Measurements from ENCODE around the gene ACTRT2.

DNA sequence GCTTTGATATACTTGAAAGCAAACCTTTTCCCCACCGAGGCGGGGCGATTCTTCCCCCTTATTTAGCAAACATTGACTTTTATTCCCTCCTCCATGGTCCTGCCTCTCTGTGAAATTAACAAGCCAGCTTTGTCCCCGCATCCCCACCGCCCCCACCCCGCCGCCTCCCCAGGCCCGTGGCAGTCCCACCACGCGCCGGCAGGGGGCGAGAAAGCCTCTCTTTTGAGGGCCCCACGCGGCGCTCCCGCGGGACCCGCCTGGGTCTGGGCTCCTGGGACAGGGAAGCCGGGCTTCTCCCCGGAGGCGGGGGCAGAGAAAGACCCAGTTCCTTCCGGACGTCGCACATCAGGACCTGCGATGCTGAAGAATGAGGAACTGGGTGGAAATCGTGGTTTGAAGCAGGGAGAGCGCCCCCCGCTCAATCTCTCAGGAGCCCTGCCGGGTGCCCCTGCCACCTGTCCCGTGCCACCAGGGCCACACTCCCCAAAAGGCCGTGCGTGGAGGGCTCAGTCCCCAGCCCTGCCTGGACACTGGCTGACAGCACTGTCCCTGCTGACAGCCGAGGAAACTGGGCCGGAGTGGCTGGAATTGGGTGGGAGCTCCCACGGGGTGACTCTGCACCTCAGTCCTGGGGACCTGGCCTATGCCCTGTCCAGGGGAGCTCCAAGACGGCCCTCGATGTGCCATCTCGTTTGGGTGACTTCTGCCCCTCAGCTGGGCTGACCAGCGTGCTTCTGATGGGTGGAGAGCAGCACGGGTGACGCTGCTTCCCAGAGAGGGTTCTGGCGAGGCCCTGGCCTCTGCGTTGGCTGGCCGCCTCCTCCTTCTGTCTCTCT lies 8.6 kb upstream of the ACTRT2 start:
- TF ChIP-seq, protein P1, sequence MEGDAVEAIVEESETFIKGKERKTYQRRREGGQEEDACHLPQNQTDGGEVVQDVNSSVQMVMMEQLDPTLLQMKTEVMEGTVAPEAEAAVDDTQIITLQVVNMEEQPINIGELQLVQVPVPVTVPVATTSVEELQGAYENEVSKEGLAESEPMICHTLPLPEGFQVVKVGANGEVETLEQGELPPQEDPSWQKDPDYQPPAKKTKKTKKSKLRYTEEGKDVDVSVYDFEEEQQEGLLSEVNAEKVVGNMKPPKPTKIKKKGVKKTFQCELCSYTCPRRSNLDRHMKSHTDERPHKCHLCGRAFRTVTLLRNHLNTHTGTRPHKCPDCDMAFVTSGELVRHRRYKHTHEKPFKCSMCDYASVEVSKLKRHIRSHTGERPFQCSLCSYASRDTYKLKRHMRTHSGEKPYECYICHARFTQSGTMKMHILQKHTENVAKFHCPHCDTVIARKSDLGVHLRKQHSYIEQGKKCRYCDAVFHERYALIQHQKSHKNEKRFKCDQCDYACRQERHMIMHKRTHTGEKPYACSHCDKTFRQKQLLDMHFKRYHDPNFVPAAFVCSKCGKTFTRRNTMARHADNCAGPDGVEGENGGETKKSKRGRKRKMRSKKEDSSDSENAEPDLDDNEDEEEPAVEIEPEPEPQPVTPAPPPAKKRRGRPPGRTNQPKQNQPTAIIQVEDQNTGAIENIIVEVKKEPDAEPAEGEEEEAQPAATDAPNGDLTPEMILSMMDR (IDR thresholded peaks at IDR 0.05; ENCODE audit: borderline replicate concordance, extremely low read depth, low read length, poor library complexity, severe bottlenecking), result peak; percentile 48
- no peak for TF ChIP-seq EZH2 (IDR thresholded peaks at IDR 0.05; ENCODE audit: borderline replicate concordance, low read depth, low read length, severe bottlenecking)
